GM23338 (cell line): Measurements from ENCODE around the gene CSNK1A1L. TPM values are rescaled to one million over a fixed set of nuclear protein-coding genes. Genes with fewer than 3 reads are reported as not detected.

Experiments
- ATAC-seq: fragments of 200-7000 bp; cut with Tn5 transposase; 3 replicates; pipeline ENCODE4 v1.9.1; 2020
- DNase-seq: peaks from one replicate; pipeline ENCODE4 v3.0.0-alpha.2; 2015; ENCODE audit warnings: low spot score
- H2AFZ ChIP-seq: fragments of 200-600 bp; sonication (generic); 2 replicates; pipeline ENCODE4 v1.8.0; 2016; ENCODE audit warnings: antibody characterized with exemption, mild to moderate bottlenecking, moderate library complexity
- H3F3A ChIP-seq: fragments of 200-600 bp; sonication (generic); replicated peaks from 2 replicates; pipeline ENCODE4 v1.8.0; 2017; ENCODE audit warnings: antibody characterized with exemption, mixed run types, low read depth
- H3K27ac ChIP-seq: fragments of 200-600 bp; sonication (generic); 2 replicates; pipeline ENCODE4 v1.6.1; 2016; ENCODE audit warnings: low read depth
- H3K27me3 ChIP-seq: fragments of 200-600 bp; sonication (generic); 2 replicates; pipeline ENCODE4 v1.8.0; 2016; ENCODE audit warnings: mild to moderate bottlenecking, mixed run types, moderate library complexity; ENCODE audit not compliant: insufficient read depth
- H3K36me3 ChIP-seq: fragments of 200-600 bp; sonication (generic); 2 replicates; pipeline ENCODE4 v1.8.0; 2016; ENCODE audit warnings: mild to moderate bottlenecking; ENCODE audit not compliant: insufficient read depth
- H3K4me1 ChIP-seq: fragments of 200-600 bp; sonication (generic); 2 replicates; pipeline ENCODE4 v1.8.0; 2016; ENCODE audit warnings: mild to moderate bottlenecking, moderate library complexity; ENCODE audit not compliant: insufficient read depth
- H3K4me2 ChIP-seq: fragments of 200-600 bp; sonication (generic); 2 replicates; pipeline ENCODE4 v1.7.1; 2017; ENCODE audit warnings: mixed run types
- H3K4me3 ChIP-seq: fragments of 200-600 bp; sonication (generic); 2 replicates; pipeline ENCODE4 v1.6.1; 2016; ENCODE audit warnings: mixed run types
- H3K79me2 ChIP-seq: fragments of 200-600 bp; sonication (generic); replicated peaks from 2 replicates; pipeline ENCODE4 v1.8.0; 2017; ENCODE audit warnings: mild to moderate bottlenecking; ENCODE audit not compliant: insufficient read depth
- H3K9me2 ChIP-seq: fragments of 200-600 bp; sonication (generic); 2 replicates; pipeline ENCODE4 v1.8.0; 2017; ENCODE audit not compliant: insufficient read depth
- H4K20me1 ChIP-seq: fragments of 200-600 bp; sonication (generic); replicated peaks from 2 replicates; pipeline ENCODE4 v1.8.0; 2017; ENCODE audit warnings: mild to moderate bottlenecking; ENCODE audit not compliant: insufficient read depth
- H3K27ac Mint-ChIP-seq: 2 replicates; pipeline ENCODE4 v1.8.0; 2020; ENCODE audit warnings: inconsistent platforms, mild to moderate bottlenecking, moderate library complexity, mixed read lengths
- H3K27me3 Mint-ChIP-seq: 3 replicates; pipeline ENCODE4 v1.8.0; 2022; ENCODE audit warnings: low read depth, mild to moderate bottlenecking, moderate library complexity, mixed read lengths, inconsistent platforms; ENCODE audit not compliant: insufficient read depth, poor library complexity
- H3K36me3 Mint-ChIP-seq: 3 replicates; pipeline ENCODE4 v1.8.0; 2021; ENCODE audit warnings: low read depth, mild to moderate bottlenecking, inconsistent platforms, moderate library complexity, mixed read lengths
- H3K4me1 Mint-ChIP-seq: 3 replicates; pipeline ENCODE4 v1.8.0; 2020; ENCODE audit warnings: mild to moderate bottlenecking, inconsistent platforms, mixed read lengths
- H3K4me3 Mint-ChIP-seq: 3 replicates; pipeline ENCODE4 v1.8.0; 2021; ENCODE audit warnings: moderate library complexity, mild to moderate bottlenecking, inconsistent platforms, mixed read lengths
- H3K9me3 Mint-ChIP-seq: 3 replicates; pipeline ENCODE4 v1.8.0; 2020; ENCODE audit warnings: moderate library complexity, mild to moderate bottlenecking, inconsistent platforms, mixed read lengths
- CREB1 ChIP-seq: fragments of 250-450 bp; sonication (Bioruptor Pico); IDR thresholded peaks from 2 replicates; pipeline ENCODE4 v1.5.0; 2020; ENCODE audit warnings: low read depth, mild to moderate bottlenecking, moderate library complexity
- CTCF ChIP-seq, 2 experiments: fragments of 200-600 bp in 1 of 2; sonication (generic) in 1 of 2; conservative IDR thresholded peaks; 2 replicates each; pipeline versions ENCODE4 v1.5.1 to v1.6.1; 2016 to 2017; ENCODE audit warnings: antibody characterized with exemption in 2 of 2, low read depth in 2 of 2, mild to moderate bottlenecking in 2 of 2, moderate library complexity in 1 of 2
- ETS1 ChIP-seq: IDR thresholded peaks from 2 replicates; pipeline ENCODE4 v1.6.1; 2016; ENCODE audit warnings: antibody characterized with exemption
- EZH2phosphoT487 ChIP-seq: fragments of 200-600 bp; sonication (generic); IDR thresholded peaks from one replicate; pipeline ENCODE4 v1.8.1; 2018; ENCODE audit warnings: antibody characterized with exemption; ENCODE audit not compliant: unreplicated experiment
- STAT1 ChIP-seq: IDR thresholded peaks from one replicate; pipeline ENCODE4 v1.6.1; 2016; ENCODE audit warnings: antibody characterized with exemption; ENCODE audit not compliant: unreplicated experiment
- ZNF462 ChIP-seq: fragments of 250-450 bp; sonication (Bioruptor Pico); IDR thresholded peaks from 2 replicates; pipeline ENCODE4 v1.5.0; 2020; ENCODE audit warnings: mild to moderate bottlenecking, moderate library complexity
- polyA plus RNA-seq: library from polyadenylated mRNA; unstranded; fragments of >200 nt; fragmentation: Nextera tagmentation; extraction: Ambion mirVana; gene quantifications from 2 replicates; pipeline ENCODE4 v1.2.1, GENCODE V29; 2016
- total RNA-seq: library from RNA; depleted of rRNA; stranded (reverse); fragments of >200 nt; shearing (Covaris generic); gene quantifications from 2 replicates; pipeline ENCODE4 v1.2.3, GENCODE V29; 2014

Gene CSNK1A1L
- total and polyA plus RNA-seq, 2 experiments from 2014 or later: not detected

- TF ChIP-seq ZNF462: 0 out of 2 replicates have a peak, but pooled peaks have one; percentile 9
- no peak for TF ChIP-seq EZH2phosphoT487
Measured at GRCh38 chr13:37065890-37066526, 39.5 kb downstream of the CSNK1A1L start (continued).

GRCh38 chr13:37059848-37060192 lies 45.6 kb downstream of the CSNK1A1L start:
- peaks cover 4% of the 10 kb centered on the region; the same call in 1 of the 2 replicates for H3K4me1 ChIP-seq
- Mint-ChIP-seq H3K9me3 (peaks cover 6% of the 10 kb centered on the region; the same call in 2 of the 3 replicates), H3K4me3 (peak overlapping the region; percentile 92), H3K27me3 (no peaks in the 10 kb centered on the region), H3K36me3 (peaks cover 30% of the 10 kb centered on the region; the same call in 2 of the 3 replicates), H3K27ac (peak overlapping the region; percentile 86; the same call in 1 of the 2 replicates), H3K4me1 (peaks cover 7% of the 10 kb centered on the region; the same call in 2 of the 3 replicates)
- no peaks in the 10 kb centered on the region for H3F3A ChIP-seq
- no peak overlapping the region for H3K27ac ChIP-seq
- no peak for ATAC-seq
- TF ChIP-seq STAT1 (no peak), CTCF (conservative IDR thresholded peaks at IDR 0.05; ENCODE audit: low read depth in 2 of 2) (no peak), CREB1 (no peak), ETS1 (no peak)
- H3K9me2 ChIP-seq: no peaks in the 10 kb centered on the region
- H3K4me3 ChIP-seq: peak overlapping the region; percentile 95
- H3K27me3 ChIP-seq: no peaks in the 10 kb centered on the region
- H4K20me1 ChIP-seq: 0 out of 2 replicates have a peak, but pooled peaks cover 8% of the 10 kb centered on the region
- H2AFZ ChIP-seq: peak overlapping the region; percentile 81
- no peak for DNase-seq
- peaks cover 43% of the 10 kb centered on the region for H3K79me2 ChIP-seq
- peak overlapping the region; percentile 74 for H3K4me2 ChIP-seq
- H3K36me3 ChIP-seq: no peaks in the 10 kb centered on the region
